Type B pancreatic cell (in vitro differentiated cells): ENCODE measurements around the gene DAB2IP. TPM values are rescaled to one million over a fixed set of nuclear protein-coding genes. Genes with fewer than 3 reads are reported as not detected.
A peak's percentile ranks its signal among the peaks of the same experiment; 100 is the strongest.

ENCODE experiments used
- DNase-seq: peaks from one replicate; pipeline ENCODE4 v3.0.0; 2021; ENCODE audit warnings: mixed read lengths; ENCODE audit not compliant: unreplicated experiment; ENCODE audit errors: extremely low spot score
- H3K27ac Mint-ChIP-seq: 2 replicates; pipeline ENCODE4 v1.8.0; 2021; ENCODE audit warnings: mild to moderate bottlenecking, mixed read lengths
- H3K27me3 Mint-ChIP-seq: 2 replicates; pipeline ENCODE4 v1.8.0; 2021; ENCODE audit warnings: mixed read lengths
- H3K36me3 Mint-ChIP-seq: 2 replicates; pipeline ENCODE4 v1.8.0; 2021; ENCODE audit warnings: mixed read lengths
- H3K4me1 Mint-ChIP-seq: one replicate; pipeline ENCODE4 v1.8.0; 2021; ENCODE audit warnings: mixed read lengths; ENCODE audit not compliant: unreplicated experiment
- H3K4me3 Mint-ChIP-seq: 2 replicates; pipeline ENCODE4 v1.8.0; 2021; ENCODE audit warnings: mild to moderate bottlenecking, mixed read lengths
- H3K9me3 Mint-ChIP-seq: 2 replicates; pipeline ENCODE4 v1.8.0; 2021; ENCODE audit warnings: mixed read lengths
- CTCF ChIP-seq: fragments of 200-600 bp; sonication (generic); conservative IDR thresholded peaks from 2 replicates; pipeline ENCODE4 v1.5.0; 2021; ENCODE audit warnings: antibody characterized with exemption, mild to moderate bottlenecking
- total RNA-seq: library from RNA; stranded (reverse); gene quantifications from 2 replicates; pipeline ENCODE4 v1.2.1, GENCODE V29; 2021; ENCODE audit warnings: low replicate concordance

Gene DAB2IP
- total RNA-seq, 1 donor from 2014 or later = 57.2 TPM

GRCh38 chr9:121631115-121631514 lies 20.3 kb upstream of the DAB2IP start:
- H3K9me3 Mint-ChIP-seq = no peaks in the 10 kb centered on the region
- no peak overlapping the region for H3K4me3 Mint-ChIP-seq
- peaks cover 58% of the 10 kb centered on the region for H3K4me1 Mint-ChIP-seq
- TF ChIP-seq CTCF = no peak
- H3K27me3 Mint-ChIP-seq = no peaks in the 10 kb centered on the region
- H3K36me3 Mint-ChIP-seq = no peaks in the 10 kb centered on the region
- DNase-seq = no peak
- no peak overlapping the region for H3K27ac Mint-ChIP-seq

GRCh38 chr9:121631978-121632418 lies 19.4 kb upstream of the DAB2IP start:
- Mint-ChIP-seq H3K27me3 (no peaks in the 10 kb centered on the region), H3K4me1 (peaks cover 63% of the 10 kb centered on the region), H3K4me3 (no peak overlapping the region), H3K36me3 (no peaks in the 10 kb centered on the region), H3K27ac (no peak overlapping the region), H3K9me3 (no peaks in the 10 kb centered on the region)
- no peak for TF ChIP-seq CTCF
- DNase-seq = no peak

GRCh38 chr9:121633119-121633714 lies 18.2 kb upstream of the DAB2IP start:
- peak overlapping the region; percentile 44 for H3K4me3 Mint-ChIP-seq
- H3K9me3 Mint-ChIP-seq = no peaks in the 10 kb centered on the region
- no peaks in the 10 kb centered on the region for H3K27me3 Mint-ChIP-seq
- no peaks in the 10 kb centered on the region for H3K36me3 Mint-ChIP-seq
- DNase-seq = no peak
- no peak for TF ChIP-seq CTCF
- H3K27ac Mint-ChIP-seq = peak overlapping the region; percentile 50
- peaks cover 64% of the 10 kb centered on the region for H3K4me1 Mint-ChIP-seq

- Mint-ChIP-seq H3K9me3 (no peaks in the 10 kb centered on the region), H3K27me3 (no peaks in the 10 kb centered on the region), H3K36me3 (no peaks in the 10 kb centered on the region), H3K4me3 (no peak overlapping the region), H3K27ac (peak overlapping the region; percentile 50), H3K4me1 (peaks cover 66% of the 10 kb centered on the region)
- TF ChIP-seq CTCF = no peak
- no peak for DNase-seq
Measured at GRCh38 chr9:121633736-121634135, 17.7 kb upstream of the DAB2IP start.

GRCh38 chr9:121634329-121635261 lies 16.8 kb upstream of the DAB2IP start:
- H3K4me3 Mint-ChIP-seq = no peak overlapping the region
- no peaks in the 10 kb centered on the region for H3K9me3 Mint-ChIP-seq
- H3K4me1 Mint-ChIP-seq = peaks cover 70% of the 10 kb centered on the region
- peak overlapping the region; percentile 0 for H3K27ac Mint-ChIP-seq
- H3K27me3 Mint-ChIP-seq = no peaks in the 10 kb centered on the region
- DNase-seq = no peak
- peak; percentile 75 for TF ChIP-seq CTCF
- H3K36me3 Mint-ChIP-seq = no peaks in the 10 kb centered on the region
